ENCODE data around the gene ANGPTL4.
A peak's percentile ranks its signal among the peaks of the same experiment; 100 is the strongest.

The ANGPTL4 gene

GRCh38 chr19:8392017-8392591, 28.1 kb downstream of the ANGPTL4 start:
- TF ChIP-seq CTCF (conservative IDR thresholded peaks at IDR 0.05; ENCODE audit: low read length): no peak
- peak overlapping the region; percentile 10; the same call in 1 of the 2 replicates for H3K4me3 ChIP-seq (ENCODE audit: low read length)
- peak; percentile 58 for DNase-seq (ENCODE audit: low read depth)

- no peak for TF ChIP-seq CTCF (conservative IDR thresholded peaks at IDR 0.05; ENCODE audit: low read length)
- H3K4me3 ChIP-seq (ENCODE audit: low read length): no peak overlapping the region
- no peak for DNase-seq (ENCODE audit: low read depth)
Measured at GRCh38 chr19:8393192-8393870, 29.4 kb downstream of the ANGPTL4 start.

GRCh38 chr19:8393871-8394250, 29.9 kb downstream of the ANGPTL4 start:
- DNase-seq (ENCODE audit: low read depth): no peak
- TF ChIP-seq CTCF (conservative IDR thresholded peaks at IDR 0.05; ENCODE audit: low read length): no peak
- no peak overlapping the region for H3K4me3 ChIP-seq (ENCODE audit: low read length)

- no peak for DNase-seq (ENCODE audit: low read depth)
- no peak overlapping the region for H3K4me3 ChIP-seq (ENCODE audit: low read length)
- TF ChIP-seq CTCF (conservative IDR thresholded peaks at IDR 0.05; ENCODE audit: low read length): no peak
Measured at GRCh38 chr19:8395621-8396082, 31.7 kb downstream of the ANGPTL4 start.

GRCh38 chr19:8396185-8396562, 32.2 kb downstream of the ANGPTL4 start:
- no peak for TF ChIP-seq CTCF (conservative IDR thresholded peaks at IDR 0.05; ENCODE audit: low read length)

GRCh38 chr19:8396563-8397203, 32.7 kb downstream of the ANGPTL4 start:
- peak; percentile 71 for TF ChIP-seq CTCF (conservative IDR thresholded peaks at IDR 0.05; ENCODE audit: low read length)
- no peak overlapping the region for H3K4me3 ChIP-seq (ENCODE audit: low read length)
- DNase-seq (ENCODE audit: low read depth): peak; percentile 41

More at GRCh38 chr19:8396185-8396562, 32.2 kb downstream of the ANGPTL4 start:
- no peak overlapping the region for H3K4me3 ChIP-seq (ENCODE audit: low read length)
- DNase-seq (ENCODE audit: low read depth): no peak

GRCh38 chr19:8397271-8397670, 33.3 kb downstream of the ANGPTL4 start:
- H3K4me3 ChIP-seq (ENCODE audit: low read length): no peak overlapping the region
- TF ChIP-seq CTCF (conservative IDR thresholded peaks at IDR 0.05; ENCODE audit: low read length): no peak
- DNase-seq (ENCODE audit: low read depth): no peak
